ENCODE results near the gene B4GALT3.

GRCh38 chr1:161197560-161198193 lies 20.4 kb upstream of the B4GALT3 start:
- TF ChIP-seq, protein P1, sequence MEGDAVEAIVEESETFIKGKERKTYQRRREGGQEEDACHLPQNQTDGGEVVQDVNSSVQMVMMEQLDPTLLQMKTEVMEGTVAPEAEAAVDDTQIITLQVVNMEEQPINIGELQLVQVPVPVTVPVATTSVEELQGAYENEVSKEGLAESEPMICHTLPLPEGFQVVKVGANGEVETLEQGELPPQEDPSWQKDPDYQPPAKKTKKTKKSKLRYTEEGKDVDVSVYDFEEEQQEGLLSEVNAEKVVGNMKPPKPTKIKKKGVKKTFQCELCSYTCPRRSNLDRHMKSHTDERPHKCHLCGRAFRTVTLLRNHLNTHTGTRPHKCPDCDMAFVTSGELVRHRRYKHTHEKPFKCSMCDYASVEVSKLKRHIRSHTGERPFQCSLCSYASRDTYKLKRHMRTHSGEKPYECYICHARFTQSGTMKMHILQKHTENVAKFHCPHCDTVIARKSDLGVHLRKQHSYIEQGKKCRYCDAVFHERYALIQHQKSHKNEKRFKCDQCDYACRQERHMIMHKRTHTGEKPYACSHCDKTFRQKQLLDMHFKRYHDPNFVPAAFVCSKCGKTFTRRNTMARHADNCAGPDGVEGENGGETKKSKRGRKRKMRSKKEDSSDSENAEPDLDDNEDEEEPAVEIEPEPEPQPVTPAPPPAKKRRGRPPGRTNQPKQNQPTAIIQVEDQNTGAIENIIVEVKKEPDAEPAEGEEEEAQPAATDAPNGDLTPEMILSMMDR (IDR thresholded peaks at IDR 0.05), result no peak
- TF ChIP-seq POLR2A (IDR thresholded peaks at IDR 0.05), result no peak
